Lower lobe of right lung (tissue), 2 donors: ENCODE data around the gene TMOD3. TPM values are rescaled to one million over a fixed set of nuclear protein-coding genes. Genes with fewer than 3 reads are reported as not detected.

Experiments
- ATAC-seq, 2 donors: fragments of 200-7000 bp; cut with Tn5 transposase; one replicate each; pipeline ENCODE4 v1.9.1; 2020 to 2022; ENCODE audit warnings: mild to moderate bottlenecking in 2 of 2, moderate library complexity in 2 of 2
- DNase-seq: peaks from one replicate; pipeline ENCODE4 v3.0.0-alpha.2; 2020
- H3K27ac ChIP-seq: fragments of 200-600 bp; one replicate; pipeline ENCODE4 v1.8.0; 2022
- H3K27me3 ChIP-seq: fragments of 200-600 bp; one replicate; pipeline ENCODE4 v1.8.0; 2022; ENCODE audit warnings: low read depth
- H3K36me3 ChIP-seq: fragments of 200-600 bp; one replicate; pipeline ENCODE4 v1.8.0; 2022; ENCODE audit warnings: mild to moderate bottlenecking
- H3K4me1 ChIP-seq: fragments of 200-600 bp; one replicate; pipeline ENCODE4 v1.8.0; 2022
- H3K4me3 ChIP-seq: fragments of 200-600 bp; one replicate; pipeline ENCODE4 v1.8.0; 2022; ENCODE audit warnings: mild to moderate bottlenecking
- H3K9me3 ChIP-seq: fragments of 200-600 bp; one replicate; pipeline ENCODE4 v1.8.0; 2022
- intact Hi-C: fragments of 100-400 bp; cut with DNase I; formaldehyde crosslinking; loops from one replicate; pipeline ENCODE4 v1.11.0; 2022
- total RNA-seq: library from RNA; stranded (reverse); fragmentation: NEBNext Ultra II Directional; extraction: Animal tissue kit (Norgen Biotek cat#: 25700); gene quantifications from one replicate; pipeline ENCODE4 v1.2.1, GENCODE V29; 2021
- TF ChIP-seq, protein P1 (sequence below): fragments of 200-600 bp; IDR thresholded peaks from one replicate; pipeline ENCODE4 v1.8.0; 2022; ENCODE audit warnings: antibody characterized with exemption, mild to moderate bottlenecking
- donor health status: DM: no; HTN: yes; CAD: no; lungs with severe emphysema.

TMOD3 gene
- total RNA-seq, 1 donor from 2014 or later, result 73.7 TPM

DNA sequence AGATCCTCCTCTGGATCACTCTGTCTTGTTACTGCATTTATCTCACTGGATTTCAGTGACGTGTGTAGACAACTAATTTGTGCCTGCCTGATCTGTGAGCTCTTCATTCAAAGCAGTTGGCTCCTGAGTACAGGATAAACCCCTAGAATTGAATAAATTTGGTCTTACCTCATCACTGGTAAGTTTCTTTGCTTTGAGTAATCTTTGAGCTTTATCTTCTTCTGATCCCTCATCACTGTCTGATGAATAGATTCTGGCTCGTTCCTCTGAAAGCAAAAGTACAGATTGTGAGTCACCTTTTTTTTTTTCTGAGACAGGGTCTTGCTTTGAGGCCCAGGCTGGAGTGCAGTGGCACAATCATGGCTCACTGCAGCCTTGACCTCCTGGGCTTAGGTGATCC lies 117.7 kb downstream of the TMOD3 start:
- DNase-seq (no peak), ATAC-seq (no peak)
- Histone ChIP-seq H3K4me1 (no peaks in the 10 kb centered on the region), H3K4me3 (no peak overlapping the region), H3K27me3 (no peaks in the 10 kb centered on the region), H3K9me3 (no peaks in the 10 kb centered on the region), H3K27ac (no peak overlapping the region), H3K36me3 (peaks cover 75% of the 10 kb centered on the region)
- TF ChIP-seq, protein P1, sequence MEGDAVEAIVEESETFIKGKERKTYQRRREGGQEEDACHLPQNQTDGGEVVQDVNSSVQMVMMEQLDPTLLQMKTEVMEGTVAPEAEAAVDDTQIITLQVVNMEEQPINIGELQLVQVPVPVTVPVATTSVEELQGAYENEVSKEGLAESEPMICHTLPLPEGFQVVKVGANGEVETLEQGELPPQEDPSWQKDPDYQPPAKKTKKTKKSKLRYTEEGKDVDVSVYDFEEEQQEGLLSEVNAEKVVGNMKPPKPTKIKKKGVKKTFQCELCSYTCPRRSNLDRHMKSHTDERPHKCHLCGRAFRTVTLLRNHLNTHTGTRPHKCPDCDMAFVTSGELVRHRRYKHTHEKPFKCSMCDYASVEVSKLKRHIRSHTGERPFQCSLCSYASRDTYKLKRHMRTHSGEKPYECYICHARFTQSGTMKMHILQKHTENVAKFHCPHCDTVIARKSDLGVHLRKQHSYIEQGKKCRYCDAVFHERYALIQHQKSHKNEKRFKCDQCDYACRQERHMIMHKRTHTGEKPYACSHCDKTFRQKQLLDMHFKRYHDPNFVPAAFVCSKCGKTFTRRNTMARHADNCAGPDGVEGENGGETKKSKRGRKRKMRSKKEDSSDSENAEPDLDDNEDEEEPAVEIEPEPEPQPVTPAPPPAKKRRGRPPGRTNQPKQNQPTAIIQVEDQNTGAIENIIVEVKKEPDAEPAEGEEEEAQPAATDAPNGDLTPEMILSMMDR, result no peak
- intact Hi-C loops, result no loop called here

DNA sequence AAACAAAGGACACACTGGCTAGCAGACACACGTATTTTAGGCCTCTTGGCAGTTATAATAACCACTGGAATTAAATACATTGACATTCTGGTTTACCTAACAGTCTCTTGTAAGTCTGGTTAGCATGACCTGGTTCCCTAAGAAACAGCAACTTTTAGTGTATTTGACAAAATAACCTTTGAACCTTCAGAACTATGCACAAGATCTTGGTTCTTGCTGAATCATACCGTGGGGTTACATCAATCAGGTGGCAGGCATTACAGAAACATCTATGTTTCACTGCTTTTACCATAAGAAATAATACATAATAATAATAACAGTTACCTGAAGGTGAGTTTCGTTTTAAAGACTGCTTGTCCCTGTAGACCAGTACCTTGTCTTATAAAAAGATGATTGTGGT lies 123.4 kb downstream of the TMOD3 start:
- Histone ChIP-seq H3K27ac (no peak overlapping the region), H3K4me3 (no peak overlapping the region), H3K27me3 (no peaks in the 10 kb centered on the region), H3K4me1 (no peaks in the 10 kb centered on the region), H3K36me3 (peaks cover 100% of the 10 kb centered on the region), H3K9me3 (no peaks in the 10 kb centered on the region)
- DNase-seq, result no peak
- TF ChIP-seq, protein P1, result no peak
- intact Hi-C loops, result no loop called here
- ATAC-seq, result no peak

DNA sequence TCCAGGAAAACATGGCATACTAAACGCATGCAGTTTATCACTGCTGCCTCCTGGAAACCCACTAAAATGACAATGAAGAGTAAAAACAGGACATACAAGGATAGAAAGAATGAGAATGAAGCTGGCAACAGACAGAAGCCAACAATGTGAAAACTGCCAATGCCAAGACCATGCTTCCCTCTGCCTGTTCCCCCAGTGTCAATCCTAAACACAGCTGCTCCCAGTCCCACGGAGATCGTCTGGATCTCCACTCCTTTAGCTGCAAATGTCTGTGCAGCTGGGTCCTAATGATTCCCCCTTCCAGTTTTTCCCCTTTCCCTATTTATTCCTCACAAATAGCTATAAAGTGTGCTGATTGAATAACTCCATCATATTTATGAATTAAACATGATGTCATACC lies 126.1 kb downstream of the TMOD3 start:
- H3K36me3 ChIP-seq, result peaks cover 100% of the 10 kb centered on the region
- intact Hi-C loops, result no loop called here
- no peak overlapping the region for H3K4me3 ChIP-seq
- no peaks in the 10 kb centered on the region for H3K9me3 ChIP-seq
- ATAC-seq, result no peak
- TF ChIP-seq, protein P1, result no peak
- no peaks in the 10 kb centered on the region for H3K27me3 ChIP-seq
- DNase-seq, result no peak
- no peak overlapping the region for H3K27ac ChIP-seq
- no peaks in the 10 kb centered on the region for H3K4me1 ChIP-seq

Other genes starting within 250 kb of the TMOD3 start
- 68.3 TPM for gene DMXL2, start 206.9 kb upstream of the TMOD3 start, total RNA-seq
- gene SCG3, start 148.2 kb upstream of the TMOD3 start, total RNA-seq, result 0.18 TPM
- gene LYSMD2, start 92.0 kb upstream of the TMOD3 start, total RNA-seq, result 22.2 TPM
- 14.7 TPM for gene TMOD2, start 78.1 kb upstream of the TMOD3 start, total RNA-seq
- gene LEO1, start 142.1 kb downstream of the TMOD3 start, total RNA-seq, result 12.6 TPM
- gene MAPK6, start 189.6 kb downstream of the TMOD3 start, total RNA-seq, result 21.1 TPM